ENCODE data around the gene PRPF31. TPM values are rescaled to one million over a fixed set of nuclear protein-coding genes. Genes with fewer than 3 reads are reported as not detected.

Gene PRPF31
- total RNA-seq, 1 experiment from 2014 or later = 109 TPM

GRCh38 chr19:54148158-54148557 lies 32.6 kb downstream of the PRPF31 start:
- TF ChIP-seq CTCF (conservative IDR thresholded peaks at IDR 0.05) = no peak
- TF ChIP-seq EZH2 (IDR thresholded peaks at IDR 0.05; ENCODE audit: low read depth) = no peak
- Histone ChIP-seq H3F3A (ENCODE audit: insufficient read depth, low read depth) (peaks cover 45% of the 10 kb centered on the region; the same call in 1 of the 2 replicates), H4K20me1 (ENCODE audit: insufficient read depth) (peaks cover 40% of the 10 kb centered on the region), H3K4me3 (no peak overlapping the region), H3K79me2 (ENCODE audit: low read depth) (peaks cover 3% of the 10 kb centered on the region; the same call in 1 of the 2 replicates), H3K27me3 (ENCODE audit: insufficient read depth, low read depth) (no peaks in the 10 kb centered on the region), H3K27ac (no peak overlapping the region), H2AFZ (no peak overlapping the region), H3K4me2 (no peak overlapping the region), H3K9me2 (ENCODE audit: insufficient read depth) (no peaks in the 10 kb centered on the region), H3K9me3 (ENCODE audit: insufficient read depth, low read depth) (no peaks in the 10 kb centered on the region), H3K36me3 (ENCODE audit: low read depth) (peaks cover 27% of the 10 kb centered on the region), H3K4me1 (replicated peaks; ENCODE audit: insufficient read depth) (no peaks in the 10 kb centered on the region)
- ChIA-PET POLR2A (ENCODE audit: unreplicated experiment) (interaction anchor here (0.6 kb wide), 1 partner anchor 11 kb away, joined by 7 read pairs; no protein-coding TSS in a partner anchor), CTCF (no interaction called here)
- no TSS peak for BruUV-seq (replicated peaks)
- no peak for DNase-seq
- intact Hi-C loops (cut with micrococcal nuclease; ENCODE audit: unreplicated experiment) = no loop called here

DNA sequence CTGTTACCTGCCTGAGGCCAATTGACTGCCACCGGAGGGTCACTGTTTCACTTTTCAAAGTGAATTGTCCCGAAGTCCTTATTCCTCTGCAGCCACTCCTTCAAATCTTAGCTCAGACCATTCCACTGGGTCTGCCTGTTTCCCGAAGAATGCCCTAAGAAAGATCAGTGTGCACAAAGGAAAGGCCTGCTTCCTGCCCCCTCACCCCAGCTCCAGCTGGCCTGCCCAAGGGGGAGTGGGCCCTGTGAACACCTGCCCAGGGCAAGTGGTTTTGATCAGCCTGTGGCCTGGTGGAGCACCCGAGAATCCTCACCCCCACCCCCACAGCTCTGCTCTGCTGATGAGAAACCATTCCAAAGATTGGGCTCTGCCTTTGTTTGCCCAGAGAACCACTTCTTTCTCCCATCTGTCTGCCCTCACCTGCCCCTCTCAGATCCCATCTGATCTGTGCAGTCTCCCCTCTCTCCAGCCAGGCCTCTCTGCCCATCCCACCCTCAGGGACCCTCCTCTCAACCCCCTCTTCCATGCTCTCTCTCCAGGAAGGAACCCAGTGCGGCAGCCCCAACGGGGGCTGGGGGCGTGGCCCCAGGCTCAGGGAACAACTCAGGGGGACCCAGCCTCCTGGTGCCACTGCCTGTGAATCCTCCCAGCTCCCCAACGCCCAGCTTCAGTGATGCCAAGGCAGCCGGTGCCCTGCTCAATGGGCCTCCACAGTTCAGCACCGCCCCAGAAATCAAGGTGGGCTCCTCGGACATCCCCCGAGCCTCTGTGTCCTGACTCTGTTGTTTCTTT lies 33.7 kb downstream of the PRPF31 start:
- no peaks in the 10 kb centered on the region for H3K27me3 ChIP-seq (ENCODE audit: insufficient read depth, low read depth)
- intact Hi-C loops (cut with micrococcal nuclease; ENCODE audit: unreplicated experiment) = no loop called here
- peaks cover 55% of the 10 kb centered on the region for H3F3A ChIP-seq (ENCODE audit: insufficient read depth, low read depth)
- no peak overlapping the region for H3K4me3 ChIP-seq
- POLR2A ChIA-PET (ENCODE audit: unreplicated experiment) = no interaction called here
- no peaks in the 10 kb centered on the region for H3K79me2 ChIP-seq (ENCODE audit: low read depth)
- peaks cover 49% of the 10 kb centered on the region for H4K20me1 ChIP-seq (ENCODE audit: insufficient read depth)
- BruUV-seq (replicated peaks) = no TSS peak
- no peak overlapping the region for H2AFZ ChIP-seq
- no peak overlapping the region for H3K4me2 ChIP-seq
- H3K9me3 ChIP-seq (ENCODE audit: insufficient read depth, low read depth) = no peaks in the 10 kb centered on the region
- H3K27ac ChIP-seq = no peak overlapping the region
- CTCF ChIA-PET = no interaction called here
- H3K36me3 ChIP-seq (ENCODE audit: low read depth) = peaks cover 19% of the 10 kb centered on the region
- no peak for TF ChIP-seq CTCF (conservative IDR thresholded peaks at IDR 0.05)
- no peak for TF ChIP-seq EZH2 (IDR thresholded peaks at IDR 0.05; ENCODE audit: low read depth)
- H3K9me2 ChIP-seq (ENCODE audit: insufficient read depth) = no peaks in the 10 kb centered on the region
- H3K4me1 ChIP-seq (replicated peaks; ENCODE audit: insufficient read depth) = no peaks in the 10 kb centered on the region
- DNase-seq = no peak

DNA sequence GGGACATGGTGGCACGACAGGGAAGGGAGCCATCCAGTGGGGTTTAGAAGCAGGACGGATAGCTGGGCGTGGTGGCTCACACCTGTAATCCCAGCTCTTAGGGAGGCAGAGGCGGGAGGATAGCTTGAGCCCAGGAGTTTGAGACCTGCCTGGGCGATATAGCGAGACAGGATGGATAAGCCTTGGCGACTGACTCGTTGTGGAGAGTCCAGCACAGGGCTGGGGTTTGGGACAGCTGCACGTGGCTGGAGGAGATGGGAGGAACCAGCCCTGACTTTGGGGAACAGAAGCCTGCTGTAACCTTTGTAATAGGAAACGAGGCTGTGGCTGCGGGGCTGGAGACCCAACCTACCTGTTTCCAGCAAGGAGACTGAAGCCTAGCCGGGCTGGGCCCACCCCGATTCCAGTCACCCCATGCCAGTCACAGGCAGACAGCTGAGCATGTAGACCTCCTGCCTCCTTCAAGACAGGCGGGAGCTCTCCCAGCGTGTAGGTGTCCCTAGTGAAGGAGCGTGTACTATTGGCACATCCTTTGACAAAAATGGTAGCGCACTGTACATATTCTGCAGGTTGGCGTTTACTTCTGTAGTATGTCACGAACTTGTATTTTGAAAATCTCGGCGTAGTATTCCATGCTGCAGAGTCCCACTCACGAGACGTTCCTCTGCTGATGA lies 35.9 kb downstream of the PRPF31 start:
- H3K27me3 ChIP-seq (ENCODE audit: insufficient read depth, low read depth) = no peaks in the 10 kb centered on the region
- H3K27ac ChIP-seq = no peak overlapping the region
- no peak for TF ChIP-seq EZH2 (IDR thresholded peaks at IDR 0.05; ENCODE audit: low read depth)
- TF ChIP-seq CTCF (conservative IDR thresholded peaks at IDR 0.05) = no peak
- H3F3A ChIP-seq (ENCODE audit: insufficient read depth, low read depth) = peaks cover 69% of the 10 kb centered on the region
- H4K20me1 ChIP-seq (ENCODE audit: insufficient read depth) = peaks cover 44% of the 10 kb centered on the region
- H3K79me2 ChIP-seq (ENCODE audit: low read depth) = no peaks in the 10 kb centered on the region
- intact Hi-C loops (cut with micrococcal nuclease; ENCODE audit: unreplicated experiment) = no loop called here
- POLR2A ChIA-PET (ENCODE audit: unreplicated experiment) = interaction anchor here (1.1 kb wide), 1 partner anchor 15 kb away, joined by 4 read pairs; no protein-coding TSS in a partner anchor
- H3K4me2 ChIP-seq = no peak overlapping the region
- no peaks in the 10 kb centered on the region for H3K9me3 ChIP-seq (ENCODE audit: insufficient read depth, low read depth)
- no peaks in the 10 kb centered on the region for H3K4me1 ChIP-seq (replicated peaks; ENCODE audit: insufficient read depth)
- no peak overlapping the region for H3K4me3 ChIP-seq
- H2AFZ ChIP-seq = no peak overlapping the region
- DNase-seq = no peak
- CTCF ChIA-PET = no interaction called here
- no TSS peak for BruUV-seq (replicated peaks)
- H3K36me3 ChIP-seq (ENCODE audit: low read depth) = peaks cover 21% of the 10 kb centered on the region
- no peaks in the 10 kb centered on the region for H3K9me2 ChIP-seq (ENCODE audit: insufficient read depth)
